ENCODE data around the gene MEIS3.

MEIS3 gene

GRCh38 chr19:47381121-47381520 is 38.2 kb downstream of the MEIS3 start:
- Histone ChIP-seq H3K36me3 (ENCODE audit: insufficient read depth, insufficient read length, low read length) (peaks cover 62% of the 10 kb centered on the region), H3K4me1 (ENCODE audit: insufficient read depth, insufficient read length) (peaks cover 8% of the 10 kb centered on the region), H3K9me3 (ENCODE audit: insufficient read depth, low read length) (no peaks in the 10 kb centered on the region), H3K4me3 (ENCODE audit: insufficient read length, low read depth) (no peak overlapping the region), H3K9ac (ENCODE audit: insufficient read length, low read depth) (no peak overlapping the region), H3K27me3 (ENCODE audit: insufficient read depth, insufficient read length) (no peaks in the 10 kb centered on the region)
- no peak for DNase-seq (ENCODE audit: low read depth, low spot score)
- TF ChIP-seq ZNF274 (IDR thresholded peaks at IDR 0.05; ENCODE audit: low read depth, low read length) (no peak), YY1 (IDR thresholded peaks at IDR 0.05; ENCODE audit: insufficient read depth, insufficient read length) (no peak), SUZ12 (IDR thresholded peaks at IDR 0.05; ENCODE audit: extremely low read depth, insufficient read depth, insufficient read length) (no peak)

- Histone ChIP-seq H3K9me3 (ENCODE audit: insufficient read depth, low read length) (no peaks in the 10 kb centered on the region), H3K9ac (ENCODE audit: insufficient read length, low read depth) (no peak overlapping the region), H3K4me1 (ENCODE audit: insufficient read depth, insufficient read length) (peaks cover 5% of the 10 kb centered on the region), H3K4me3 (ENCODE audit: insufficient read length, low read depth) (no peak overlapping the region), H3K27me3 (ENCODE audit: insufficient read depth, insufficient read length) (no peaks in the 10 kb centered on the region), H3K36me3 (ENCODE audit: insufficient read depth, insufficient read length, low read length) (peaks cover 67% of the 10 kb centered on the region)
- no peak for TF ChIP-seq YY1 (IDR thresholded peaks at IDR 0.05; ENCODE audit: insufficient read depth, insufficient read length)
- TF ChIP-seq ZNF274 (IDR thresholded peaks at IDR 0.05; ENCODE audit: low read depth, low read length), result no peak
- TF ChIP-seq SUZ12 (IDR thresholded peaks at IDR 0.05; ENCODE audit: extremely low read depth, insufficient read depth, insufficient read length), result no peak
- no peak for DNase-seq (ENCODE audit: low read depth, low spot score)
Measured at GRCh38 chr19:47380559-47380958, 38.8 kb downstream of the MEIS3 start.

- DNase-seq (ENCODE audit: low read depth, low spot score), result no peak
- Histone ChIP-seq H3K27me3 (ENCODE audit: insufficient read depth, insufficient read length) (no peaks in the 10 kb centered on the region), H3K4me3 (ENCODE audit: insufficient read length, low read depth) (no peak overlapping the region), H3K36me3 (ENCODE audit: insufficient read depth, insufficient read length, low read length) (peaks cover 78% of the 10 kb centered on the region), H3K9ac (ENCODE audit: insufficient read length, low read depth) (no peak overlapping the region), H3K4me1 (ENCODE audit: insufficient read depth, insufficient read length) (peaks cover 4% of the 10 kb centered on the region), H3K9me3 (ENCODE audit: insufficient read depth, low read length) (no peaks in the 10 kb centered on the region)
- TF ChIP-seq SUZ12 (IDR thresholded peaks at IDR 0.05; ENCODE audit: extremely low read depth, insufficient read depth, insufficient read length) (no peak), ZNF274 (IDR thresholded peaks at IDR 0.05; ENCODE audit: low read depth, low read length) (no peak), YY1 (IDR thresholded peaks at IDR 0.05; ENCODE audit: insufficient read depth, insufficient read length) (no peak)
Measured at GRCh38 chr19:47379381-47379938, 39.9 kb downstream of the MEIS3 start.

GRCh38 chr19:47378246-47378645 is 41.1 kb downstream of the MEIS3 start:
- Histone ChIP-seq H3K27me3 (ENCODE audit: insufficient read depth, insufficient read length) (no peaks in the 10 kb centered on the region), H3K4me1 (ENCODE audit: insufficient read depth, insufficient read length) (peaks cover 4% of the 10 kb centered on the region), H3K4me3 (ENCODE audit: insufficient read length, low read depth) (no peak overlapping the region), H3K9me3 (ENCODE audit: insufficient read depth, low read length) (no peaks in the 10 kb centered on the region), H3K9ac (ENCODE audit: insufficient read length, low read depth) (no peak overlapping the region), H3K36me3 (ENCODE audit: insufficient read depth, insufficient read length, low read length) (peaks cover 86% of the 10 kb centered on the region)
- DNase-seq (ENCODE audit: low read depth, low spot score), result no peak
- TF ChIP-seq SUZ12 (IDR thresholded peaks at IDR 0.05; ENCODE audit: extremely low read depth, insufficient read depth, insufficient read length) (no peak), YY1 (IDR thresholded peaks at IDR 0.05; ENCODE audit: insufficient read depth, insufficient read length) (no peak), ZNF274 (IDR thresholded peaks at IDR 0.05; ENCODE audit: low read depth, low read length) (no peak)

GRCh38 chr19:47377801-47378200 is 41.5 kb downstream of the MEIS3 start:
- H3K4me3 ChIP-seq (ENCODE audit: insufficient read length, low read depth), result no peak overlapping the region
- H3K36me3 ChIP-seq (ENCODE audit: insufficient read depth, insufficient read length, low read length), result peaks cover 91% of the 10 kb centered on the region
- no peak for DNase-seq (ENCODE audit: low read depth, low spot score)
- H3K9me3 ChIP-seq (ENCODE audit: insufficient read depth, low read length), result no peaks in the 10 kb centered on the region
- TF ChIP-seq SUZ12 (IDR thresholded peaks at IDR 0.05; ENCODE audit: extremely low read depth, insufficient read depth, insufficient read length), result no peak
- no peak for TF ChIP-seq YY1 (IDR thresholded peaks at IDR 0.05; ENCODE audit: insufficient read depth, insufficient read length)
- TF ChIP-seq ZNF274 (IDR thresholded peaks at IDR 0.05; ENCODE audit: low read depth, low read length), result no peak
- no peaks in the 10 kb centered on the region for H3K27me3 ChIP-seq (ENCODE audit: insufficient read depth, insufficient read length)
- H3K4me1 ChIP-seq (ENCODE audit: insufficient read depth, insufficient read length), result peaks cover 4% of the 10 kb centered on the region
- no peak overlapping the region for H3K9ac ChIP-seq (ENCODE audit: insufficient read length, low read depth)

- H3K4me3 ChIP-seq (ENCODE audit: insufficient read length, low read depth), result no peak overlapping the region
- no peaks in the 10 kb centered on the region for H3K27me3 ChIP-seq (ENCODE audit: insufficient read depth, insufficient read length)
- peaks cover 4% of the 10 kb centered on the region for H3K4me1 ChIP-seq (ENCODE audit: insufficient read depth, insufficient read length)
- TF ChIP-seq SUZ12 (IDR thresholded peaks at IDR 0.05; ENCODE audit: extremely low read depth, insufficient read depth, insufficient read length), result no peak
- TF ChIP-seq YY1 (IDR thresholded peaks at IDR 0.05; ENCODE audit: insufficient read depth, insufficient read length), result no peak
- no peaks in the 10 kb centered on the region for H3K9me3 ChIP-seq (ENCODE audit: insufficient read depth, low read length)
- peaks cover 93% of the 10 kb centered on the region for H3K36me3 ChIP-seq (ENCODE audit: insufficient read depth, insufficient read length, low read length)
- DNase-seq (ENCODE audit: low read depth, low spot score), result no peak
- H3K9ac ChIP-seq (ENCODE audit: insufficient read length, low read depth), result no peak overlapping the region
Measured at GRCh38 chr19:47377208-47377701, 42.1 kb downstream of the MEIS3 start.

GRCh38 chr19:47376589-47377144 is 42.7 kb downstream of the MEIS3 start:
- H3K36me3 ChIP-seq (ENCODE audit: insufficient read depth, insufficient read length, low read length), result peaks cover 93% of the 10 kb centered on the region
- no peak for DNase-seq (ENCODE audit: low read depth, low spot score)
- peaks cover 4% of the 10 kb centered on the region for H3K4me1 ChIP-seq (ENCODE audit: insufficient read depth, insufficient read length)
- H3K9ac ChIP-seq (ENCODE audit: insufficient read length, low read depth), result no peak overlapping the region
- no peaks in the 10 kb centered on the region for H3K9me3 ChIP-seq (ENCODE audit: insufficient read depth, low read length)
- H3K4me3 ChIP-seq (ENCODE audit: insufficient read length, low read depth), result no peak overlapping the region
- no peaks in the 10 kb centered on the region for H3K27me3 ChIP-seq (ENCODE audit: insufficient read depth, insufficient read length)
- no peak for TF ChIP-seq ZNF274 (IDR thresholded peaks at IDR 0.05; ENCODE audit: low read depth, low read length)
- TF ChIP-seq SUZ12 (IDR thresholded peaks at IDR 0.05; ENCODE audit: extremely low read depth, insufficient read depth, insufficient read length), result no peak
- TF ChIP-seq YY1 (IDR thresholded peaks at IDR 0.05; ENCODE audit: insufficient read depth, insufficient read length), result no peak
